HK-2 (cell line): ENCODE measurements around the gene CD247.

Experiments
- DNase-seq: peaks from one replicate; pipeline ENCODE4 v3.0.0-alpha.2; 2018; ENCODE audit not compliant: unreplicated experiment

CD247 gene

GRCh38 chr1:167512046-167512654 lies 6.2 kb downstream of the CD247 start:
- no peak for DNase-seq

- DNase-seq = no peak
Measured at GRCh38 chr1:167511374-167511986, 6.8 kb downstream of the CD247 start.

GRCh38 chr1:167510881-167511280 lies 7.4 kb downstream of the CD247 start:
- DNase-seq = no peak

GRCh38 chr1:167510244-167510643 lies 8.1 kb downstream of the CD247 start:
- DNase-seq = no peak

GRCh38 chr1:167509587-167509986 lies 8.7 kb downstream of the CD247 start:
- DNase-seq = no peak

GRCh38 chr1:167507719-167508118 lies 10.6 kb downstream of the CD247 start:
- DNase-seq = no peak

GRCh38 chr1:167504467-167504827 lies 13.9 kb downstream of the CD247 start:
- DNase-seq = no peak

GRCh38 chr1:167503626-167504466 lies 14.5 kb downstream of the CD247 start:
- no peak for DNase-seq

GRCh38 chr1:167502719-167503462 lies 15.4 kb downstream of the CD247 start:
- no peak for DNase-seq

GRCh38 chr1:167502192-167502551 lies 16.2 kb downstream of the CD247 start:
- no peak for DNase-seq

- DNase-seq = no peak
Measured at GRCh38 chr1:167501515-167502191, 16.7 kb downstream of the CD247 start.

- no peak for DNase-seq
Measured at GRCh38 chr1:167500283-167500860, 18.0 kb downstream of the CD247 start.

- DNase-seq = no peak
Measured at GRCh38 chr1:167499664-167500101, 18.6 kb downstream of the CD247 start.

- DNase-seq = no peak
Measured at GRCh38 chr1:167499106-167499505, 19.2 kb downstream of the CD247 start.

GRCh38 chr1:167496797-167497619 lies 21.3 kb downstream of the CD247 start:
- no peak for DNase-seq

GRCh38 chr1:167493372-167493771 lies 25.0 kb downstream of the CD247 start:
- DNase-seq = no peak

GRCh38 chr1:167492481-167492910 lies 25.8 kb downstream of the CD247 start:
- no peak for DNase-seq

- DNase-seq = no peak
Measured at GRCh38 chr1:167491586-167492461, 26.5 kb downstream of the CD247 start.

- DNase-seq = no peak
Measured at GRCh38 chr1:167490765-167491164, 27.6 kb downstream of the CD247 start.
